Uterus (tissue), 2 donors: ENCODE results near the gene JAK3.

ENCODE experiments used
- CTCF ChIP-seq, 4 experiments: fragments of 200-600 bp in 2 of 4; fragments of 450-650 bp in 2 of 4; sonication (generic) in 2 of 4; IDR thresholded peaks; one replicate each; pipeline ENCODE4 v1.5.1; 2016 to 2019; ENCODE audit warnings: antibody characterized with exemption in 4 of 4, mild to moderate bottlenecking in 2 of 4, moderate library complexity in 1 of 4
- POLR2A ChIP-seq, 2 donors: fragments of 450-650 bp; IDR thresholded peaks; one replicate each; pipeline ENCODE4 v1.6.1; 2016; ENCODE audit warnings: antibody characterized with exemption in 2 of 2, mild to moderate bottlenecking in 1 of 2, moderate library complexity in 1 of 2

- no peak for TF ChIP-seq CTCF (IDR thresholded peaks at IDR 0.05)
- no peak for TF ChIP-seq POLR2A (IDR thresholded peaks at IDR 0.05)
Observed at GRCh38 chr19:17811103-17811502, 36.7 kb downstream of the JAK3 start.
